ENCODE data around the gene SLC44A3.

The SLC44A3 gene

GRCh38 chr1:94887603-94888171 is 67.5 kb downstream of the SLC44A3 start:
- H3K4me3 ChIP-seq (ENCODE audit: low read length): no peak overlapping the region
- TF ChIP-seq CTCF (conservative IDR thresholded peaks at IDR 0.05; ENCODE audit: low read length): no peak
- no peak for DNase-seq (ENCODE audit: low read depth)

- no peak for TF ChIP-seq CTCF (conservative IDR thresholded peaks at IDR 0.05; ENCODE audit: low read length)
- no peak overlapping the region for H3K4me3 ChIP-seq (ENCODE audit: low read length)
- no peak for DNase-seq (ENCODE audit: low read depth)
These were observed 68.0 kb downstream of the SLC44A3 start for GRCh38 chr1:94888201-94888600.

GRCh38 chr1:94892604-94893254 is 72.6 kb downstream of the SLC44A3 start:
- no peak for DNase-seq (ENCODE audit: low read depth)
- no peak for TF ChIP-seq CTCF (conservative IDR thresholded peaks at IDR 0.05; ENCODE audit: low read length)
- no peak overlapping the region for H3K4me3 ChIP-seq (ENCODE audit: low read length)

- DNase-seq (ENCODE audit: low read depth): no peak
- no peak overlapping the region for H3K4me3 ChIP-seq (ENCODE audit: low read length)
- TF ChIP-seq CTCF (conservative IDR thresholded peaks at IDR 0.05; ENCODE audit: low read length): no peak
These were observed 74.5 kb downstream of the SLC44A3 start for GRCh38 chr1:94894630-94895029.

- H3K4me3 ChIP-seq (ENCODE audit: low read length): no peak overlapping the region
- DNase-seq (ENCODE audit: low read depth): no peak
- TF ChIP-seq CTCF (conservative IDR thresholded peaks at IDR 0.05; ENCODE audit: low read length): no peak
These were observed 75.4 kb downstream of the SLC44A3 start for GRCh38 chr1:94895518-94895917.

GRCh38 chr1:94898491-94899385 is 78.6 kb downstream of the SLC44A3 start:
- DNase-seq (ENCODE audit: low read depth): peak; percentile 47
- H3K4me3 ChIP-seq (ENCODE audit: low read length): no peak overlapping the region
- TF ChIP-seq CTCF (conservative IDR thresholded peaks at IDR 0.05; ENCODE audit: low read length): no peak
